Psoas muscle (tissue), 8 donors: ENCODE measurements around the gene CSTB. TPM values are rescaled to one million over a fixed set of nuclear protein-coding genes. Genes with fewer than 3 reads are reported as not detected.

Experiments used
- ATAC-seq, 4 donors: fragments of 200-7000 bp; cut with Tn5 transposase; one replicate each; pipeline ENCODE4 v1.9.1; 2020; ENCODE audit warnings: moderate library complexity in 3 of 4, mild to moderate bottlenecking in 2 of 4
- DNase-seq, 2 donors: peaks; one replicate each; pipeline ENCODE4 v3.0.0-alpha.2; 2020
- H3K27ac ChIP-seq: fragments of 200-600 bp; one replicate; pipeline ENCODE4 v1.8.0; 2022
- H3K27me3 ChIP-seq, 3 donors: fragments of 200-600 bp in 1 of 3; one replicate each; pipeline versions ENCODE4 v1.6.1 to v1.8.0; 2013 to 2022; ENCODE audit warnings: low read length in 2 of 3, mild to moderate bottlenecking in 2 of 3, moderate library complexity in 1 of 3; ENCODE audit not compliant: insufficient read depth in 3 of 3
- H3K36me3 ChIP-seq, 2 donors: fragments of 200-600 bp in 1 of 2; one replicate each; pipeline versions ENCODE4 v1.6.1 to v1.8.0; 2013 to 2022; ENCODE audit warnings: low read depth in 1 of 2, mild to moderate bottlenecking in 1 of 2, moderate library complexity in 1 of 2; ENCODE audit not compliant: insufficient read depth in 1 of 2
- H3K4me1 ChIP-seq: fragments of 200-600 bp; one replicate; pipeline ENCODE4 v1.8.0; 2022
- H3K4me3 ChIP-seq: fragments of 200-600 bp; one replicate; pipeline ENCODE4 v1.8.0; 2022; ENCODE audit warnings: mild to moderate bottlenecking
- H3K9me3 ChIP-seq: fragments of 200-600 bp; one replicate; pipeline ENCODE4 v1.8.0; 2022
- WGBS, 3 donors: extraction: QIAGEN DNeasy Blood & Tissue Kit; methylation state at CpG; one replicate each; pipeline versions ENCODE4 v1.1.6 to v1.1.7; 2013; 5-methylcytosine and 5-hydroxymethylcytosine counted together
- intact Hi-C, 2 donors: fragments of 100-400 bp; cut with DNase I; formaldehyde crosslinking; loops; one replicate each; pipeline versions ENCODE4 v1.11.0 to v1.14.2; 2022
- polyA plus RNA-seq, 3 donors: library from polyadenylated mRNA; stranded (reverse); fragments of 200-250 nt; gene quantifications; one replicate each; pipeline ENCODE4 v1.2.3, GENCODE V29; 2013
- total RNA-seq, 4 donors: library from RNA; stranded (reverse); fragmentation: NEBNext Ultra II Directional in 2 of 4; extraction: Animal tissue kit (Norgen Biotek cat#: 25700) in 2 of 4; gene quantifications; one replicate each; pipeline versions ENCODE4 v1.2.1 to v1.2.4, GENCODE V29; 2021 to 2023
- TF ChIP-seq, protein P1 (sequence below): fragments of 200-600 bp; IDR thresholded peaks from one replicate; pipeline ENCODE4 v1.8.0; 2022; ENCODE audit warnings: antibody characterized with exemption
- donor health status: healthy with polysubstance abuse.
- donor health status: DM: no; HTN: no; CAD: no; lungs with moderate emphysema.
- donor health status: Bipolar disorder and iron deficiency.
- donor health status: healthy.
- donor health status: DM: yes; HTN: yes; CAD: no.
- donor health status: DM: no; HTN: no; CAD: no.
- donor health status: DM: no; HTN: no; CAD: no.
- donor health status: DM: yes; HTN: yes; CAD: no.

Gene CSTB
- total and polyA plus RNA-seq, 7 donors: 16.0 to 35.2 (median 21.3) TPM

DNA sequence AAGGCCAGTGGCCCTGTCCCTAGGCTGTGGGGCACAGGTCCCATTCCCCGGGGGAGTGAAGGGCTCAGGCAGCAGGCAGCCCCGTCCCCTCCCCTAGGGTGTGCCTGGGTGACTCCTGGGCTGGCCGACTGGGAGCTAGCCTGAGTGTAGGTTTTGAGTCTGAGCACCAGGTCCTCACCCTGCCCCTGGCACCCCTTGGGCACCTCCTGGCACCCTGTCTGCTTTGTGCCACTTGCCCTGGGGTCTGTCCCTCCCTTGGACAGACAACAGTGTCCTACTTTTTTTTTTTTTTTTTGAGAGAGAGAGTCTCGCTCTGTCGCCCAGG is 37.5 kb upstream of the CSTB start:
- TF ChIP-seq, protein P1, sequence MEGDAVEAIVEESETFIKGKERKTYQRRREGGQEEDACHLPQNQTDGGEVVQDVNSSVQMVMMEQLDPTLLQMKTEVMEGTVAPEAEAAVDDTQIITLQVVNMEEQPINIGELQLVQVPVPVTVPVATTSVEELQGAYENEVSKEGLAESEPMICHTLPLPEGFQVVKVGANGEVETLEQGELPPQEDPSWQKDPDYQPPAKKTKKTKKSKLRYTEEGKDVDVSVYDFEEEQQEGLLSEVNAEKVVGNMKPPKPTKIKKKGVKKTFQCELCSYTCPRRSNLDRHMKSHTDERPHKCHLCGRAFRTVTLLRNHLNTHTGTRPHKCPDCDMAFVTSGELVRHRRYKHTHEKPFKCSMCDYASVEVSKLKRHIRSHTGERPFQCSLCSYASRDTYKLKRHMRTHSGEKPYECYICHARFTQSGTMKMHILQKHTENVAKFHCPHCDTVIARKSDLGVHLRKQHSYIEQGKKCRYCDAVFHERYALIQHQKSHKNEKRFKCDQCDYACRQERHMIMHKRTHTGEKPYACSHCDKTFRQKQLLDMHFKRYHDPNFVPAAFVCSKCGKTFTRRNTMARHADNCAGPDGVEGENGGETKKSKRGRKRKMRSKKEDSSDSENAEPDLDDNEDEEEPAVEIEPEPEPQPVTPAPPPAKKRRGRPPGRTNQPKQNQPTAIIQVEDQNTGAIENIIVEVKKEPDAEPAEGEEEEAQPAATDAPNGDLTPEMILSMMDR: no peak
- no peak overlapping the region for H3K27ac ChIP-seq
- DNase-seq: no peak
- no peak for ATAC-seq
- peaks cover 19% of the 10 kb centered on the region for H3K4me1 ChIP-seq
- H3K9me3 ChIP-seq: no peaks in the 10 kb centered on the region
- intact Hi-C loops: loop anchor here (5.0 to 10.0 kb wide), 4 partner anchors 51 to 124 kb away; partner anchors contain the start of gene AGPAT3 (in 1 of the 2)
- WGBS, 3 donors: 78 to 88% (median 85%) methylated on average over 2 to 5 of the region's 5 CpGs
- no peak overlapping the region for H3K4me3 ChIP-seq
- H3K27me3 ChIP-seq: no peaks in the 10 kb centered on the region
- no peaks in the 10 kb centered on the region for H3K36me3 ChIP-seq

GRCh38 chr21:43812957-43813655 is 37.0 kb upstream of the CSTB start:
- intact Hi-C loops: loop anchor here (5.0 to 10.0 kb wide), 4 partner anchors 52 to 124 kb away; partner anchors contain the start of gene AGPAT3 (in 1 of the 2)
- H3K27ac ChIP-seq: no peak overlapping the region
- TF ChIP-seq, protein P1: no peak
- no peaks in the 10 kb centered on the region for H3K27me3 ChIP-seq
- ATAC-seq: no peak
- H3K4me1 ChIP-seq: peaks cover 19% of the 10 kb centered on the region
- 89 to 92% (median 90%) methylated on average over 16 to 19 of the region's 19 CpGs for WGBS, 3 donors
- H3K36me3 ChIP-seq: no peaks in the 10 kb centered on the region
- H3K9me3 ChIP-seq: no peaks in the 10 kb centered on the region
- no peak overlapping the region for H3K4me3 ChIP-seq
- no peak for DNase-seq

DNA sequence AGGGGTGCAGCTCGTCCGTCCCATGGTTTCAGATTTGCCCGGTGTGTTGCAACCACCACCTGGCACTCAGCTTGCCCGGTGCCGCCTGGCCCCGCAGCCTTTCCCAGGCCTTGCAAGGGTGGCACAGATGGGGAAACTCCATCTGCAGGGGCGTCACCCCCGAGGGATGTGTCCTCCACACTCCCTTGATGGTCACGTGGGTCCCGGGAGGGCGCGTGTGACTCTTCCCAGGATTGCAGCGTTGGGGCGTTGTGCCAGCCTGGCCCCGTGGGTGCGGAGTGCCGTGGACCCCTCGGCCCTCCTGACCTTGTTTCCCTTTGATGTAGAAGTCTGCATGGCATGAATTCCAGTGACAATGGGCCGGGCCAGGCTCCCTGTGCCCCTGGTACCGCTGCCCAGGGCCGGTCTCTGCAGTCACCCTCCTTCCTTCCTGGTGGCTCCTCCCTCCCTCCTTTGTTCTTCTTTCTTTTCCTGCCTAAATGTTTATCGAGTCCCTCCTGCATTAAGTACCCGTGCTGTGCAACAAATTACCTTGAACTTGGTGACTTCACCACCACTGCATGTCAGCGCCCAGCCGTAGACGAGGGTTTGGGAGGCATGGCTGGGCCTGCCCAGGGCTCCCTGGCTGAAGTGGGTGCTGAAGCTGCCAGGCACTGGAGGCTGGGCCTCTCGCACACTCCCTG is 36.2 kb upstream of the CSTB start:
- Histone ChIP-seq H3K36me3 (no peaks in the 10 kb centered on the region), H3K4me3 (peak overlapping the region; percentile 39), H3K4me1 (peaks cover 19% of the 10 kb centered on the region), H3K27ac (peak overlapping the region; percentile 9), H3K27me3 (no peaks in the 10 kb centered on the region), H3K9me3 (no peaks in the 10 kb centered on the region)
- intact Hi-C loops: loop anchor here (5.0 to 10.0 kb wide), 4 partner anchors 53 to 125 kb away; partner anchors contain the start of gene AGPAT3 (in 1 of the 2)
- TF ChIP-seq, protein P1: no peak
- peak; percentile 51 to 78 (median 62) for ATAC-seq
- peak; percentile 56 to 83 for DNase-seq
- WGBS, 3 donors: 23 to 43% (median 30%) methylated on average over 27 of the region's 27 CpGs

- H3K27me3 ChIP-seq: no peaks in the 10 kb centered on the region
- DNase-seq: no peak
- H3K4me3 ChIP-seq: peak overlapping the region; percentile 39
- TF ChIP-seq, protein P1: no peak
- peak; percentile 4 to 16 (median 8) for ATAC-seq
- H3K27ac ChIP-seq: no peak overlapping the region
- 64 to 70% (median 66%) methylated on average over 19 to 24 of the region's 24 CpGs for WGBS, 3 donors
- peaks cover 19% of the 10 kb centered on the region for H3K4me1 ChIP-seq
- H3K36me3 ChIP-seq: no peaks in the 10 kb centered on the region
- intact Hi-C loops: loop anchor here (2.0 to 10.0 kb wide), 6 partner anchors 51 to 127 kb away; partner anchors contain the start of gene AGPAT3 (in 1 of the 2)
- no peaks in the 10 kb centered on the region for H3K9me3 ChIP-seq
Observed at GRCh38 chr21:43811262-43812105, 35.4 kb upstream of the CSTB start.
